ENCODE measurements around the gene TIMP2. TPM values are rescaled to one million over a fixed set of nuclear protein-coding genes. Genes with fewer than 3 reads are reported as not detected.

The TIMP2 gene
- total and polyA plus RNA-seq, 2 of the 8 experiments (the other 6 are each of a cell fraction or from before 2014, with no cell fraction given), result 18.2 to 43.3 TPM

GRCh38 chr17:78817123-78817522 is 108.1 kb downstream of the TIMP2 start:
- WGBS, 2 experiments (ENCODE audit: extremely low coverage in 1 of 2, insufficient coverage in 1 of 2, insufficient read length in 1 of 2, insufficient replicate concordance in 2 of 2, low coverage in 1 of 2, low lambda C conversion rate in 2 of 2, missing lambda C conversion rate in 1 of 2), result 94% methylated on average over 6 of the region's 6 CpGs; no CpG with 5 or more reads in 1 of the 2 experiments
- FAIRE-seq (no peak), DNase-seq (ENCODE audit: low read depth in 1 of 2, low spot score in 2 of 2) (no peak)
- H3K4ac ChIP-seq (replicated peaks; ENCODE audit: insufficient read length, low read depth, low read length), result no peak overlapping the region
- ChIA-PET POLR2A (ENCODE audit: partially characterized antibody) (no interaction called here), CTCF (ENCODE audit: partially characterized antibody) (interaction anchor here (1.0 kb wide), 1 partner anchor 320 kb away, joined by 3 read pairs; no protein-coding TSS in a partner anchor)
- H3K79me1 ChIP-seq (ENCODE audit: low read depth, low read length), result no peaks in the 10 kb centered on the region; the same call in none of the 2 replicates
- no peak overlapping the region for H2BK12ac ChIP-seq (ENCODE audit: low read depth, low read length)
- no peak overlapping the region for H3K56ac ChIP-seq (replicated peaks; ENCODE audit: insufficient read length, low read depth, low read length)
- H4K91ac ChIP-seq (replicated peaks; ENCODE audit: insufficient read length, low read length), result no peak overlapping the region
- H3K36me3 ChIP-seq (ENCODE audit: control insufficient read depth in 2 of 4, insufficient read depth in 4 of 4, low read length in 3 of 4), result peaks cover 51 to 86% (median 83%) of the 10 kb centered on the region in 4 experiments
- no peak overlapping the region for H2BK120ac ChIP-seq (replicated peaks; ENCODE audit: low read depth, low read length)
- no peaks in the 10 kb centered on the region for H3K9me3 ChIP-seq (ENCODE audit: insufficient read depth in 2 of 2, low read depth in 1 of 2, low read length in 1 of 2)
- H3K9ac ChIP-seq (replicated peaks in 1 of 4; ENCODE audit: extremely low read depth in 1 of 4, low read depth in 3 of 4, low read length in 3 of 4), result no peak overlapping the region
- no peak overlapping the region for H3K4me2 ChIP-seq (ENCODE audit: insufficient read depth in 1 of 2, low read depth in 2 of 2, low read length in 2 of 2)
- no peak overlapping the region for H3K27ac ChIP-seq (ENCODE audit: low read depth, low read length)
- H4K8ac ChIP-seq (ENCODE audit: extremely low read depth, insufficient read depth, low read length), result no peak overlapping the region
- H4K20me1 ChIP-seq (replicated peaks in 1 of 2; ENCODE audit: control insufficient read depth in 1 of 2, insufficient read depth in 2 of 2, low read length in 2 of 2), result peaks cover 4 to 13% of the 10 kb centered on the region in 2 experiments
- H2BK15ac ChIP-seq (ENCODE audit: low read length), result no peak overlapping the region
- no peak overlapping the region for H4K5ac ChIP-seq (ENCODE audit: insufficient read length, low read depth, low read length)
- no peak overlapping the region for H2AK5ac ChIP-seq (ENCODE audit: low read depth, low read length)
- H3K23ac ChIP-seq (ENCODE audit: insufficient read length), result no peak overlapping the region
- H3K27me3 ChIP-seq (replicated peaks in 1 of 4; ENCODE audit: control insufficient read depth in 3 of 4, extremely low read depth in 1 of 4, insufficient read depth in 3 of 4, low read length in 3 of 4), result no peaks in the 10 kb centered on the region
- no peaks in the 10 kb centered on the region for H3K23me2 ChIP-seq (ENCODE audit: low read depth, low read length)
- TF ChIP-seq PHF8 (conservative IDR thresholded peaks at IDR 0.05; ENCODE audit: low read depth, low read length) (no peak), ZNF274 (IDR thresholded peaks at IDR 0.05; ENCODE audit: borderline replicate concordance, extremely low read depth, low read length) (no peak), KDM5A (IDR thresholded peaks at IDR 0.05; ENCODE audit: low read length) (no peak), ATF3 (IDR thresholded peaks at IDR 0.05; ENCODE audit: insufficient read depth, low read depth, low read length) (no peak)
- H3K14ac ChIP-seq (ENCODE audit: insufficient read length), result no peak overlapping the region
- no peak overlapping the region for H3K4me3 ChIP-seq (ENCODE audit: extremely low read depth in 1 of 4, insufficient read depth in 2 of 4, low read depth in 3 of 4, low read length in 4 of 4)
- no peaks in the 10 kb centered on the region for H3K4me1 ChIP-seq (replicated peaks in 1 of 4; ENCODE audit: control insufficient read depth in 3 of 4, insufficient read depth in 4 of 4, low read length in 3 of 4)
- H3K79me2 ChIP-seq (ENCODE audit: control insufficient read depth in 1 of 2, insufficient read depth in 2 of 2, low read length in 2 of 2), result peaks cover 0 to 3% of the 10 kb centered on the region in 2 experiments; a peak in 1 of 4 replicates
- H2BK20ac ChIP-seq (ENCODE audit: low read length), result no peak overlapping the region
- H3K18ac ChIP-seq (ENCODE audit: extremely low read depth, low read length), result no peak overlapping the region
- no peak overlapping the region for H2AFZ ChIP-seq (ENCODE audit: low read length)
- no peak overlapping the region for H2BK5ac ChIP-seq (ENCODE audit: low read depth, low read length)

Data from H1 (cell line).